NCI-H2171 (cell line): ENCODE data around the gene DOK7.

Experiments used
- DNase-seq: peaks from one replicate; lab custom pipeline; 2025; lab: John Stamatoyannopoulos, UW

The DOK7 gene

GRCh38 chr4:3463556-3464348 is 646 bp downstream of the DOK7 start:
- no peak for DNase-seq

- no peak for DNase-seq
These were observed 1.3 kb downstream of the DOK7 start for GRCh38 chr4:3464349-3464905.

- no peak for DNase-seq
These were observed 2.0 kb downstream of the DOK7 start for GRCh38 chr4:3464911-3465697.

- DNase-seq, result no peak
These were observed 2.9 kb downstream of the DOK7 start for GRCh38 chr4:3465698-3466671.

GRCh38 chr4:3466691-3467600 is 3.8 kb downstream of the DOK7 start:
- DNase-seq, result no peak

- DNase-seq, result no peak
These were observed 4.5 kb downstream of the DOK7 start for GRCh38 chr4:3467601-3468031.

- DNase-seq, result no peak
These were observed 5.0 kb downstream of the DOK7 start for GRCh38 chr4:3468154-3468553.

GRCh38 chr4:3468804-3469203 is 5.7 kb downstream of the DOK7 start:
- DNase-seq, result no peak

GRCh38 chr4:3469386-3470243 is 6.5 kb downstream of the DOK7 start:
- DNase-seq, result no peak

GRCh38 chr4:3470244-3471097 is 7.4 kb downstream of the DOK7 start:
- no peak for DNase-seq

- DNase-seq, result no peak
These were observed 8.1 kb downstream of the DOK7 start for GRCh38 chr4:3471098-3471760.

- no peak for DNase-seq
These were observed 8.8 kb downstream of the DOK7 start for GRCh38 chr4:3471886-3472285.

- DNase-seq, result no peak
These were observed 9.5 kb downstream of the DOK7 start for GRCh38 chr4:3472411-3473141.

- DNase-seq, result no peak
These were observed 10.3 kb downstream of the DOK7 start for GRCh38 chr4:3473181-3473950.

GRCh38 chr4:3473996-3474765 is 11.1 kb downstream of the DOK7 start:
- DNase-seq, result no peak
